Measurements from ENCODE around the gene PTPN4. TPM values are rescaled to one million over a fixed set of nuclear protein-coding genes. Genes with fewer than 3 reads are reported as not detected.

Gene PTPN4
- total RNA-seq, 1 experiment from 2014 or later: 80.5 TPM

DNA sequence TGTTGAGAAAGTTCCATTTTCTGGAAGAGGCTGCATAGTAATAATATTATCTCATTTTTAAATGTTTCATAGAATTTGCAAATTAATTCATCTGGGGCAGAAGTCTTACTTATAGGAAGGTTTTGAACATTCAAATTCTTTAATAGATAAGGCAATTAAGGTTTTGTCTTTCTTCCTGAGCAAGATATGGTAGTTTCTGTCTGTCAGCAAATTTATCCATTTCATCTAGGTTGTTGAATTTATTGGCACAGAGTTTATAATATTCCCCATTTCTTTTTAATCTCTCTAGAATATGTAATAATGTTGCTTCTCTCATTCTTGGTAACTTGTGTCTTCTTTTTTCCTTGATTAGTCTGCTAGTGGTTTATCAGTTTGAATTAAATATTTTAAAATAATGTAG lies 163.0 kb downstream of the PTPN4 start:
- Mint-ChIP-seq H3K27ac (no peak overlapping the region), H3K27me3 (ENCODE audit: low read depth) (no peaks in the 10 kb centered on the region), H3K9me3 (no peaks in the 10 kb centered on the region), H3K4me3 (no peak overlapping the region), H3K4me1 (0 out of 4 replicates have a peak, but pooled peaks cover 0 to 3% of the 10 kb centered on the region in 2 experiments), H3K36me3 (ENCODE audit: insufficient read depth in 1 of 3, low read depth in 3 of 3) (no peaks in the 10 kb centered on the region)
- no peak overlapping the region for H2BK12ac ChIP-seq (ENCODE audit: insufficient read length, low read depth, low read length)
- H4K20me1 ChIP-seq (ENCODE audit: control insufficient read depth, insufficient read depth, insufficient read length): no peaks in the 10 kb centered on the region
- H3K27me3 ChIP-seq (ENCODE audit: insufficient read depth, low read length): no peaks in the 10 kb centered on the region
- H2BK15ac ChIP-seq (ENCODE audit: low read depth, low read length): no peak overlapping the region
- no peaks in the 10 kb centered on the region for H3K9me3 ChIP-seq (ENCODE audit: control insufficient read depth, low read depth, low read length)
- no peak overlapping the region for H4K5ac ChIP-seq (ENCODE audit: insufficient read length, low read depth, low read length)
- H2AK5ac ChIP-seq (ENCODE audit: insufficient read length, low read length): no peak overlapping the region
- H3K79me1 ChIP-seq (ENCODE audit: insufficient read depth, low read depth, low read length, poor library complexity, severe bottlenecking): no peaks in the 10 kb centered on the region
- H2BK20ac ChIP-seq (ENCODE audit: low read depth, low read length, poor library complexity, severe bottlenecking): no peak overlapping the region
- no peaks in the 10 kb centered on the region for H3K79me2 ChIP-seq (ENCODE audit: insufficient read depth, low read length)
- no peak overlapping the region for H4K91ac ChIP-seq (ENCODE audit: insufficient read length, low read depth, low read length)
- H3K23me2 ChIP-seq (ENCODE audit: insufficient read length, low read depth, low read length, poor library complexity, severe bottlenecking): no peaks in the 10 kb centered on the region
- H3K14ac ChIP-seq (ENCODE audit: insufficient read depth, low read length): no peak overlapping the region
- no peak overlapping the region for H3K4ac ChIP-seq (ENCODE audit: low read depth, low read length)
- TF ChIP-seq, protein P1, sequence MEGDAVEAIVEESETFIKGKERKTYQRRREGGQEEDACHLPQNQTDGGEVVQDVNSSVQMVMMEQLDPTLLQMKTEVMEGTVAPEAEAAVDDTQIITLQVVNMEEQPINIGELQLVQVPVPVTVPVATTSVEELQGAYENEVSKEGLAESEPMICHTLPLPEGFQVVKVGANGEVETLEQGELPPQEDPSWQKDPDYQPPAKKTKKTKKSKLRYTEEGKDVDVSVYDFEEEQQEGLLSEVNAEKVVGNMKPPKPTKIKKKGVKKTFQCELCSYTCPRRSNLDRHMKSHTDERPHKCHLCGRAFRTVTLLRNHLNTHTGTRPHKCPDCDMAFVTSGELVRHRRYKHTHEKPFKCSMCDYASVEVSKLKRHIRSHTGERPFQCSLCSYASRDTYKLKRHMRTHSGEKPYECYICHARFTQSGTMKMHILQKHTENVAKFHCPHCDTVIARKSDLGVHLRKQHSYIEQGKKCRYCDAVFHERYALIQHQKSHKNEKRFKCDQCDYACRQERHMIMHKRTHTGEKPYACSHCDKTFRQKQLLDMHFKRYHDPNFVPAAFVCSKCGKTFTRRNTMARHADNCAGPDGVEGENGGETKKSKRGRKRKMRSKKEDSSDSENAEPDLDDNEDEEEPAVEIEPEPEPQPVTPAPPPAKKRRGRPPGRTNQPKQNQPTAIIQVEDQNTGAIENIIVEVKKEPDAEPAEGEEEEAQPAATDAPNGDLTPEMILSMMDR (conservative IDR thresholded peaks at IDR 0.05): no peak
- H2AFZ ChIP-seq (ENCODE audit: low read length): no peak overlapping the region
- H3K18ac ChIP-seq (ENCODE audit: insufficient read length, low read depth, low read length): no peak overlapping the region
- H3K9ac ChIP-seq (ENCODE audit: extremely low read depth, insufficient read length, low read length): no peak overlapping the region
- no peak overlapping the region for H3K4me2 ChIP-seq (ENCODE audit: insufficient read depth, insufficient read length, low read length)
- no peak for DNase-seq
- no peaks in the 10 kb centered on the region for H3K4me1 ChIP-seq (ENCODE audit: insufficient read depth, low read length)
- H2BK120ac ChIP-seq (ENCODE audit: low read depth, low read length, poor library complexity, severe bottlenecking): no peak overlapping the region
- H3K27ac ChIP-seq (ENCODE audit: insufficient read length, low read depth, low read length): no peak overlapping the region
- H3K56ac ChIP-seq (ENCODE audit: insufficient read length, low read depth, low read length): no peak overlapping the region
- no peak overlapping the region for H3T11ph ChIP-seq (ENCODE audit: low read length)
- no peak overlapping the region for H3K23ac ChIP-seq (ENCODE audit: insufficient read length, low read depth, low read length)
- H2BK5ac ChIP-seq (ENCODE audit: insufficient read length, low read length): no peak overlapping the region
- no peak overlapping the region for H4K8ac ChIP-seq (replicated peaks; ENCODE audit: insufficient read length, low read depth, low read length)
